Tibial nerve (tissue), 4 donors: ENCODE measurements around the gene SRPRB. TPM values are rescaled to one million over a fixed set of nuclear protein-coding genes. Genes with fewer than 3 reads are reported as not detected.
A peak's percentile ranks its signal among the peaks of the same experiment; 100 is the strongest.

ENCODE experiments used
- DNase-seq, 2 donors: peaks; one replicate each; pipeline ENCODE4 v3.0.0-alpha.2; 2019; ENCODE audit warnings: low spot score in 2 of 2
- H3K27ac ChIP-seq, 4 donors: fragments of 200-600 bp; sonication (generic) in 3 of 4; one replicate each; pipeline ENCODE4 v1.5.1; 2017 to 2019; ENCODE audit warnings: mild to moderate bottlenecking in 1 of 4
- H3K27me3 ChIP-seq, 2 donors: fragments of 200-600 bp; sonication (generic) in 1 of 2; one replicate each; pipeline versions ENCODE4 v1.5.1 to v1.6.0; 2017 to 2019
- H3K36me3 ChIP-seq, 3 donors: fragments of 200-600 bp; sonication (generic); one replicate each; pipeline ENCODE4 v1.5.1; 2018 to 2019
- H3K4me1 ChIP-seq, 4 donors: fragments of 200-600 bp; sonication (generic) in 3 of 4; one replicate each; pipeline ENCODE4 v1.5.1; 2017 to 2019
- H3K4me3 ChIP-seq, 4 donors: fragments of 200-600 bp; sonication (generic) in 3 of 4; one replicate each; pipeline ENCODE4 v1.5.1; 2017 to 2019; ENCODE audit warnings: mild to moderate bottlenecking in 1 of 4, moderate library complexity in 1 of 4
- H3K9me3 ChIP-seq, 4 donors: fragments of 200-600 bp; sonication (generic) in 3 of 4; one replicate each; pipeline ENCODE4 v1.5.1; 2017 to 2019
- CTCF ChIP-seq, 5 experiments: fragments of 200-600 bp in 3 of 5; fragments of 450-650 bp in 2 of 5; sonication (generic) in 3 of 5; IDR thresholded peaks; one replicate each; pipeline ENCODE4 v1.5.1; 2016 to 2019; ENCODE audit warnings: antibody characterized with exemption in 5 of 5, mild to moderate bottlenecking in 3 of 5, moderate library complexity in 2 of 5
- EP300 ChIP-seq, 2 donors: sonication (generic); formaldehyde crosslinking; IDR thresholded peaks; one replicate each; pipeline ENCODE4 v1.6.1; 2017; ENCODE audit warnings: antibody characterized with exemption in 2 of 2, mild to moderate bottlenecking in 1 of 2
- POLR2A ChIP-seq, 2 donors: fragments of 450-650 bp; IDR thresholded peaks; one replicate each; pipeline ENCODE4 v1.6.1; 2017; ENCODE audit warnings: antibody characterized with exemption in 2 of 2, mild to moderate bottlenecking in 2 of 2, moderate library complexity in 2 of 2
- WGBS, 2 donors: methylation state at CpG; one replicate each; pipeline ENCODE4 v1.1.5; 2018; 5-methylcytosine and 5-hydroxymethylcytosine counted together
- total RNA-seq, 4 donors: library from RNA; depleted of rRNA; stranded (reverse); fragments of >200 nt; gene quantifications; one replicate each; pipeline ENCODE4 v1.1.0, GENCODE V29; 2016

The SRPRB gene
- total RNA-seq, result 10 to 100 TPM; 14.3 to 19.7 (median 18.0) TPM

- peak within 1 kb of the TSS in 3 of 4 donors; percentile 57 to 75 (median 74) for H3K27ac ChIP-seq
- TF ChIP-seq CTCF (IDR thresholded peaks at IDR 0.05) (peak in 1 of 5 experiments; percentile 28), EP300 (IDR thresholded peaks at IDR 0.05) (peak; percentile 57 to 81), POLR2A (IDR thresholded peaks at IDR 0.05) (peak; percentile 36 to 44)
- 0% methylated on average over 11 to 36 of the region's 53 CpGs for WGBS, 2 donors
- H3K4me1 ChIP-seq, result peaks cover 0 to 22% (median 9%) of the 10 kb centered on the region in 4 donors
- H3K9me3 ChIP-seq, result no peaks in the 10 kb centered on the region
- peaks cover 0 to 26% (median 5%) of the 10 kb centered on the region in 3 donors for H3K36me3 ChIP-seq
- peak; percentile 82 to 89 for DNase-seq
- H3K27me3 ChIP-seq, result no peaks in the 10 kb centered on the region
- H3K4me3 ChIP-seq, result peak within 1 kb of the TSS; percentile 74 to 95 (median 78)
Observed at GRCh38 chr3:133805702-133806475, at the start of gene SRPRB. SRPRB (plus strand) TSS chr3:133805815; CDS start chr3:133805849, 34 bp downstream.

- Histone ChIP-seq H3K36me3 (peaks cover 0 to 3% (median 0%) of the 10 kb centered on the region in 3 donors), H3K9me3 (no peaks in the 10 kb centered on the region), H3K4me3 (no peak overlapping the region), H3K27ac (no peak overlapping the region), H3K4me1 (no peaks in the 10 kb centered on the region), H3K27me3 (no peaks in the 10 kb centered on the region)
- 89 to 91% methylated on average over 20 of the region's 20 CpGs for WGBS, 2 donors
- TF ChIP-seq CTCF (IDR thresholded peaks at IDR 0.05), result no peak
- no peak for TF ChIP-seq POLR2A (IDR thresholded peaks at IDR 0.05)
- TF ChIP-seq EP300 (IDR thresholded peaks at IDR 0.05), result no peak
- no peak for DNase-seq
Observed at GRCh38 chr3:133756716-133757694, 48.6 kb upstream of the SRPRB start.

- no peak for DNase-seq
- Histone ChIP-seq H3K4me3 (no peak overlapping the region), H3K27ac (no peak overlapping the region), H3K9me3 (no peaks in the 10 kb centered on the region), H3K36me3 (peaks cover 0 to 3% (median 0%) of the 10 kb centered on the region in 3 donors), H3K27me3 (no peaks in the 10 kb centered on the region), H3K4me1 (no peaks in the 10 kb centered on the region)
- 80 to 85% methylated on average over 6 of the region's 6 CpGs for WGBS, 2 donors
- TF ChIP-seq CTCF (IDR thresholded peaks at IDR 0.05), result no peak
Observed at GRCh38 chr3:133757701-133758567, 47.7 kb upstream of the SRPRB start.

- no peak overlapping the region for H3K4me3 ChIP-seq
- no peaks in the 10 kb centered on the region for H3K4me1 ChIP-seq
- H3K27me3 ChIP-seq, result no peaks in the 10 kb centered on the region
- peaks cover 0 to 3% (median 0%) of the 10 kb centered on the region in 3 donors for H3K36me3 ChIP-seq
- TF ChIP-seq EP300 (IDR thresholded peaks at IDR 0.05) (no peak), POLR2A (IDR thresholded peaks at IDR 0.05) (no peak), CTCF (IDR thresholded peaks at IDR 0.05) (no peak)
- no peak for DNase-seq
- no peak overlapping the region for H3K27ac ChIP-seq
- H3K9me3 ChIP-seq, result no peaks in the 10 kb centered on the region
- WGBS, 2 donors, result 74 to 79% methylated on average over 1 of the region's 1 CpG
Observed at GRCh38 chr3:133758568-133758928, 47.1 kb upstream of the SRPRB start.
